Measurements from ENCODE around the gene EDN2.

The EDN2 gene

GRCh38 chr1:41484402-41485241 is at the start of gene EDN2:
TSS of gene EDN2 (minus strand) at chr1:41484683. CDS start at chr1:41484601, 82 bp downstream.
- intact Hi-C loops (cut with DNase I): no loop called here
- peak in 2 of 42 donors; percentile 36 to 37 for DNase-seq

GRCh38 chr1:41533731-41534080 is 49.2 kb upstream of the EDN2 start:
- intact Hi-C loops (cut with DNase I): no loop called here

DNA sequence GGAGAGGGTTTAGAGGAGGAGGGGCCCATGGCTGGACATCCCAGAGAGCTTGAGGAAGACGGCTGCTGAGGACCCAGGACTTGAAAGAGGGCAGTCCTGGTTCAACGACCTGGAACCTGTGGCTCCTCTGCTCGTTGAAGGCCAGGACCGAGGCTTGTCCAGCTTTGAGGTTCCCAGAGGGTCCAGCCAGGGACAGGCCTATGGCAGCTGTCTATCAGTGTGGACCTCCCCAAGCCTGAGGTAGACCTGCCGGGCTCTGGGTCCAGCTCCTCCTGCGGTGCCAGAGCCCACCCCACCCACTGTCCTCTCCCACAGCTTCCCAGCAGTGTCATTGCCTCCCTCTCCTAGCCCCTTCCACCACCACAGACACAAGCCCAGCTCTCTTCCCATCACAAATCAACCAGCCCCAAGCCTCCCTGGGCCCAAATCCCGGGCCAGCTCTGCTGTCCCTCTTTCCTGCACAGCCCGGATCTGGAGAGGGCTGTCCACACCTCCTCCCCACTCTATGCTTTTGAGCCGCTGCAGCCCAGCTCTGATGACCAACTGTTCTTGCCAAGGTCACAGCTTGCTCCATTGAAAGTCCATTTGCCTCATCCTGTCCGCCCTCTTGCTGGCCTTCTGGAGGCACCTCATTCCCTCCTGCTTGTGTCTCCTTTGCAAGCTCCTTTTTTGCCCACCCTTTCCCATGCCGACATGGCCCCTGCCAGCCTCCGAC is 48.7 kb upstream of the EDN2 start:
- intact Hi-C loops (cut with DNase I): no loop called here
- DNase-seq: peak in 4 of 42 donors; percentile 1 to 16 (median 4)

More at GRCh38 chr1:41533731-41534080, 49.2 kb upstream of the EDN2 start:
- DNase-seq: peak in 2 of 42 donors; percentile 5 to 7

GRCh38 chr1:41532206-41532975 is 47.9 kb upstream of the EDN2 start:
- intact Hi-C loops (cut with DNase I): no loop called here

GRCh38 chr1:41530411-41530810 is 45.9 kb upstream of the EDN2 start:
- peak in 3 of 42 donors; percentile 1 to 4 (median 3) for DNase-seq
- intact Hi-C loops (cut with DNase I): no loop called here

More at GRCh38 chr1:41532206-41532975, 47.9 kb upstream of the EDN2 start:
- peak in 2 of 42 donors; percentile 7 for DNase-seq

DNA sequence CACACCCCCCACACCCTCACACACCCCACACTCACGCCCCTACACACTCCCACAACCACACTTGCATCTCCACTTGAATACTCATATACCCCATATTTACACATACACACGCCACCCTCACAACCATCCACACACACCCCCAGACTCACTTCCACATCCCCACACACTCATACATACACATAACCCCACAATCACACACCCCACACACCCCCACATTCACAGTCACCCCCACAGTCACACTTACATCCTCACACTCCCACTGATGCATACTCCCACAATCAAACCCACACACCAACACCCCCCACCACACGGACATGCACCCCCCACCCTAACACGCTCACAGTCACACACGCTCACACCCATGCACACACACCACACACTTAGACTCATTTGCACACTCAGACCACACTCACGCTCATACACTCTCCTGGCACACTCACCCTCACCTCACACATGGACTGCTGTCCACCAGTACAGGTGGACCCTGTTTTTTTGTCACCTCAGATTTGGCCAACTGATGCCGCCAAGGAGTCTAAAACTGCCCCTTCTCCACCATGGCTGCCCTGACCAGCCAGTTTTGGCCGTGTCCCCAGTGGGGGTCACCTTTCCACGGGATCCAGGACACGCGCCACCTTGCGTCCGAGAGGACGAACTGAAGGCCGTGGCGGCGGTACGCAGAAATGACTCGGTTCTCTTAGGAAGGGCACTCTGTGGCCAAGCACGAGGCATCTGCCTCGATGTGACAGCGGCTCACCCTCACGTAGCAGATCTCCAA is 45.3 kb upstream of the EDN2 start:
- DNase-seq: peak in 4 of 42 donors; percentile 3 to 23 (median 12)
- intact Hi-C loops (cut with DNase I): no loop called here

DNA sequence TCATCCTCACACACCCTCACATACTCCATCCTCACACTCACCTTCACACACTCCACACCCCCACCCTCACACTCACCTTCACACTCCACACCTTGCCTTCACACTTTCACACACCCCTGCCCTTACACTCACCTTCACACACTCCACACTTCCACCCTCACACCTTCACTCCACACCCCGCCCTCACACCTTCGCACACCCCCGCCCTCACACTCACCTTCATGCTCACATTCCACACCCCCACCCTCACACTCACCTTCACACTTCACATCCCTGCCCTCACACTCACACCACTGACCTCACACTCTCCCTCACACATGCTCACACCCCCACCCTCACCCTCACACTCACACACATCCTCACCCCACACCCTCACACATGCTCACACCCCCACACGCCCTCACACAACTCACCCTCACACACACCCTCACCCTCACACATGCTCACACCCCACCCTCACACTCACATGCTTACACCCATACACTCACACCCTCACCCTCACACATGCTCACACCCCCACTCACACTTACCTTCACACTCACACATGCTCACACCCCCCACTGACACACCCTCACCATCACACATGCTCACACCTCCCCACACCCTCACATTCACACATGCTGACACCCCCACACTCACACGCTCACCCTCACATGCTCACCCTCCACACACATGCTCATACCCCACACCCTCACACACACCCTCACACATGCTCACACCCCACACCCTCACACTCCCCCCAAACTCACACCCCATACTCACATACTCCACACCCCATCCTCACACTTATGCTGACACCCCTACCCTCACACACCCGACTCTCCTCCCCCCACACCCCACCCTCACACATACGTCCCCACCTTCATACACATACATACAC is 44.5 kb upstream of the EDN2 start:
- DNase-seq: peak in 2 of 42 donors; percentile 9 to 10

GRCh38 chr1:41528106-41528505 is 43.6 kb upstream of the EDN2 start:
- no peak for DNase-seq
- intact Hi-C loops (cut with DNase I): no loop called here

More for the DNA sequence above, 44.5 kb upstream of the EDN2 start:
- intact Hi-C loops (cut with DNase I): no loop called here

DNA sequence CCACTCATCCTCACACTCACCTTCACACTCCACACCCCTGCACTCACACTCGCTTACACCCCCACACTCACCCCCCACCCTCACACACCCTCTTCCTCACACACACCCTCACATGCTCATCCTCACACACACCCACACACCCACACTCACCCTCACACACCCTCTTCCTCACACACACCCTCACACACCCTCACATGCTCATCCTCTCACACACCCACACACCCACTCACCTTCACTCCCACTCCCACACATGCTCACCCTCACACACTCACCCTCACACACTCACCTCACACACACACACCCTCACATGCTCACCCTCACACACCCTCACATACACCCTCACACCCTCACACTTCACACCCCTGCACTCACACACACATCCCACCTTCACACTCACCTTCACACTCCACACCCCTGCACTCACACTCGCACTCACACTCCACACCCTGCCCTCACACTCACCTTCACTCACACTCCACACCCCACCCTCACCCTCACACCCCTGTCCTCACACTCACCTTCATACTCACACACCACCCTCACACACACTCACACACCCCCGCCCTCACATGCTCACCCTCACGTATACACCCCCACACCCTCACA is 42.6 kb upstream of the EDN2 start:
- peak in 1 of 42 donors; percentile 1 for DNase-seq
- intact Hi-C loops (cut with DNase I): no loop called here

DNA sequence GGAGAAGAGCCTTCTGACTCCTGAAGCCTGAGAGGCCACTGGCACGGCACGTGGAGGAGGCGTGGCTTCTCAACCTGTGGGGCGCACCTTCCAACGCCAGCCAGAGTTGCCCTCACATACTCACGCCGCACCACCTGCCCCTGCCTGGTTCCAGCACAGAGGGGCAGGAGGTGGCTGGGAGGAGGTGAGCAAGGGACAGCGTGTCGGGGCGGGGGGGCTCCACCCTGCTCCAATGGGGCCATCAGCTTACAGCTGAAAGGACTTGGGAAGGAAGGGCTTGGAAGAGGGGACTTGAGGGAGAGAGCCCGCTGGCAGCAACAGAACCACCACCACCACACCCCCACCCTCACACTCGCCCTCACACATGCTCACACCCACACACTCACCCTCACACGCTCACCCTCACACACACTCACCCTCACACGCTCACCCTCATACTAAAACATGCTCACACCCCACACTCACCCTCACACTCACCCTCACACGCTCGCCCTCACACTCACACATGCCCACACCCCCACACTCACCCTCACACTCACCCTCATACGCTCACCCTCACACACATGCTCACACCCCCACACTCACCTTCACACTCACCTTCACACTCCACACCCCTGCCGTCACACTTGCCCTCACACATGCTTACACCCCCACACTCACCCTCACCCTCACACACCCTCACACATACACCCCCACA is 41.6 kb upstream of the EDN2 start:
- intact Hi-C loops (cut with DNase I): no loop called here
- DNase-seq: no peak

DNA sequence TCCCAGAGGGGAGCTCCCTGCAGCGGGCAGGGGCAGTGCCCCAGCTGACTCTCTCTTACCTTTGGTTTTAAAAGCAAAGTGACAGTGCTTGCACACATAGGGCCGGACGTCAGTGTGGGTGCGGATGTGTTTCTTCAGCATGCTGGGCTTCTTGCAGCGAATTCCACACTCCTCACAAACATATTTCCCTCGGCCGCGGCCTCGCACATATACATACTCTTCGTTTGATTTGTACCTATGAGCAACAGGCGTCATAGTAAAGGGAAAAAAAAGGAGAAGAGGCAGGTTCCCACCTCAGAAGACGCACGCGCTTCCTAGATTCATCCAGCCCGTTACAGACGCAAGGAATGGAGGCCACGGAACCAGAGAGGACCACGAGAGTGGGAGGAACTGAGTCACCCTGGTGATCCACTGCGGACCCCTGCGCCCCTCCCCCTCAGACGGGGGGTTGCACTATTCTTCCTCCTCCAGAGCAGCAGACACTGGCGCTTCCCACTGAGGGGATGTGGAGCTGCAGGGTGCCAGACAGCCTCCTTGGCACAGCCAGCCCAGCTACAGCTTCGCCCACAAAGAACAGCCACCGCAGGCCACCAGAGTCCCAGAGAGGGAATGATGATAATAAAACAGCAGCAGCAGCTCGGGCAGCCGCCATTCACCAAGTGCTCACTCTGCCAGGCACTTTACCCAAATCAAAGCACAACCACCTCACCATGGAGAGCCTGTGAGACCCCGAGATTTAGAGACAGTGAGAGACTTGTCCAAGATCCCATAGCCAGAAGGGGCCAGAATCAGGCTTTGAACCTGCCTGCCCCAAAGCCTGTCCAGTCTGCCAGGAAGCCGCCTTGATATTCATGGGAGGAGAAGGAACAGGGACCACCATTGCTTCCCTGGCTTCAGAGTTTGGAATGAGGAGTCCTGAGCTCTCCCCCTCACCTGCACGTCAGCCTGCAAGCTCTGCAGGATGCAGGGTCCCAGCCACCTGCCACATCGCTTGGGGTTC is 40.5 kb upstream of the EDN2 start:
- intact Hi-C loops (cut with DNase I): no loop called here
- no peak for DNase-seq

GRCh38 chr1:41523949-41524675 is 39.6 kb upstream of the EDN2 start:
- no peak for DNase-seq
- intact Hi-C loops (cut with DNase I): no loop called here

DNA sequence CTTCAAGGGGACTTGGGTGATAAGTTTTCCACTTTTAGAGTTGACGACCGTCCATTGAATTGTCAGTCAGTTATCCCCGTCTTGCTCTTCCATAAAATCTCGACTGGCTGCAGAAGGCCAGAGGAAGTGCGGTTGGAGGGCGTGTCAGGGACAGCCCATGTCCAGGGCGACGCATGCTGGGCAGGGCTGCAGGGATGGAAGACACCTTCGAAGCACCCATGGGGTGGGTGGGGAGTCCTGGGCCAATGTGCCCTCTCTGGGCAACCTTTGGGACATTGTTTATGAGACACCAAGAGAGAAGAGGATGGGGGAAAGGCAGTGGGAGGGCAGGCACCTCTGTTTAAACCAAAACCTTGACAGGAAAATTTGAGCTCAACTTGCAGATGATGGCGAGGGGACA is 38.6 kb upstream of the EDN2 start:
- DNase-seq: no peak
- intact Hi-C loops (cut with DNase I): no loop called here

- intact Hi-C loops (cut with DNase I): no loop called here
- no peak for DNase-seq
Observed at GRCh38 chr1:41521766-41522165, 37.3 kb upstream of the EDN2 start.
